Renal cortex interstitium (tissue), 11 donors: Measurements from ENCODE around the gene VTA1. TPM values are rescaled to one million over a fixed set of nuclear protein-coding genes. Genes with fewer than 3 reads are reported as not detected.
"Not testable (repeated sequence)": the region's sequence is repeated elsewhere in the genome, so short reads cannot be mapped to it uniquely, and the experiment has no call there.

Source experiments
- DNase-seq, 11 donors: peaks; one replicate each; pipeline ENCODE4 v3.0.0-alpha.2; 2013; ENCODE audit warnings: low read depth in 9 of 11, low spot score in 4 of 11; ENCODE audit errors: extremely low read depth in 1 of 11
- polyA plus RNA-seq, 3 donors: library from polyadenylated mRNA; unstranded; fragments of 120-200 nt; gene quantifications; one replicate each; pipeline ENCODE4 v1.2.1, GENCODE V29; 2013; ENCODE audit not compliant: insufficient read length in 3 of 3

The VTA1 gene
- polyA plus RNA-seq, 3 donors, result 67.5 to 81.4 (median 72.0) TPM

GRCh38 chr6:142200846-142201628, 54.0 kb downstream of the VTA1 start:
- no peak for DNase-seq

- no peak for DNase-seq
Measured at GRCh38 chr6:142207265-142207877, 60.3 kb downstream of the VTA1 start.

- no peak for DNase-seq
Measured at GRCh38 chr6:142210606-142211005, 63.5 kb downstream of the VTA1 start.

- DNase-seq, result no peak
Measured at GRCh38 chr6:142213402-142213801, 66.3 kb downstream of the VTA1 start.

GRCh38 chr6:142218446-142218845, 71.4 kb downstream of the VTA1 start:
- no peak for DNase-seq

GRCh38 chr6:142222022-142222421, 75.0 kb downstream of the VTA1 start:
- peak in 2 of 11 donors; percentile 1 to 7 for DNase-seq

GRCh38 chr6:142223938-142224337, 76.9 kb downstream of the VTA1 start:
- DNase-seq, result no peak

- no peak for DNase-seq
Measured at GRCh38 chr6:142225115-142225514, 78.1 kb downstream of the VTA1 start.

- no peak for DNase-seq
Measured at GRCh38 chr6:142225552-142225951, 78.5 kb downstream of the VTA1 start.

GRCh38 chr6:142226731-142227130, 79.7 kb downstream of the VTA1 start:
- DNase-seq, result no peak

- DNase-seq, result not testable (repeated sequence)
Measured at GRCh38 chr6:142229518-142230270, 82.6 kb downstream of the VTA1 start.

- DNase-seq, result peak; percentile 15 to 73 (median 46)
Measured at GRCh38 chr6:142232206-142233044, 85.4 kb downstream of the VTA1 start.

- no peak for DNase-seq
Measured at GRCh38 chr6:142233945-142234682, 87.1 kb downstream of the VTA1 start.

- no peak for DNase-seq
Measured at GRCh38 chr6:142235272-142235671, 88.2 kb downstream of the VTA1 start.

- DNase-seq, result no peak
Measured at GRCh38 chr6:142235791-142236190, 88.7 kb downstream of the VTA1 start.

- no peak for DNase-seq
Measured at GRCh38 chr6:142236691-142237090, 89.6 kb downstream of the VTA1 start.

GRCh38 chr6:142238881-142239280, 91.8 kb downstream of the VTA1 start:
- no peak for DNase-seq

- DNase-seq, result no peak
Measured at GRCh38 chr6:142240179-142240578, 93.1 kb downstream of the VTA1 start.
